SK-N-DZ (cell line): ENCODE results near the gene DHX15.

Experiments
- DNase-seq: peaks from one replicate; pipeline ENCODE4 v3.0.0-alpha.2; 2015; ENCODE audit warnings: low spot score
- small RNA-seq, 2 experiments: library from RNA; depleted of rRNA; stranded (forward); fragments of <200 nt; gene quantifications; one replicate each; pipeline ENCODE3, GENCODE V24; 2014

Gene DHX15

DNA sequence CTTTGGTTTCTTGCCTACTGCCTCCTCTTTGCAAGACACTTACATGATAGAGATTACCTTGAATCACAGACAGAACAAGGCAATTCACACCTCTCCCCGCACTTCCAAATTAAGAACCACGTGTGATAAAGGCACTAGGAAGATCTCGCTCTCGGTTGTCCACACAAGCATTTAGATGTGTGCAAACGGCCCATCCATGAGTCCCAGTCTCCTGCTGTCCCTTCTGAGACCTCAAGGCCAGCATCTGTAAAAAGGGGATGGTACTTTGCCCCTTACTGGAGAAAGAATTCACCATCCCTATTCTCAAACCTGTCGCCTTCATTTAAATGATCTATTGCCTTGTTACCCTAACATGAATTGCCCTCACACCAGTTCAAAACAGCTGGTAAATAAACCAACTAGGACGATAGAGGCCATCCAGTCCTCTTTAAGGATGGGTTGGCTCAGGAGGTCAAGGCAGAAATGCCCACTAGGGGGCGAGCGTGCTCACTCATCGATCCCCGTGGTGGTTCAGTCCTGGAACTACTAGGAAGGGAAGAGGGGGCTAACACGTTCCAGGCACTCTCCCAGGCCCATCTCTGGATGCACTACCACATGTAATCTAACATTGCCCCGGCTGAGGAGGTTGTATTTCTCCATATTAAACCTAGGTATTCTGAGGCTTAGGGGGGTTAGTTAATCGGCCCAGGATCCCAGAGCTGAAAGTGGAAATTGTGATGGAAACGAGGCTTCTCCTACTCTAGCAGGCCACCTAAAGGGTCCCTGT, 95.8 kb downstream of the DHX15 start:
- peak; percentile 58 for DNase-seq

DNA sequence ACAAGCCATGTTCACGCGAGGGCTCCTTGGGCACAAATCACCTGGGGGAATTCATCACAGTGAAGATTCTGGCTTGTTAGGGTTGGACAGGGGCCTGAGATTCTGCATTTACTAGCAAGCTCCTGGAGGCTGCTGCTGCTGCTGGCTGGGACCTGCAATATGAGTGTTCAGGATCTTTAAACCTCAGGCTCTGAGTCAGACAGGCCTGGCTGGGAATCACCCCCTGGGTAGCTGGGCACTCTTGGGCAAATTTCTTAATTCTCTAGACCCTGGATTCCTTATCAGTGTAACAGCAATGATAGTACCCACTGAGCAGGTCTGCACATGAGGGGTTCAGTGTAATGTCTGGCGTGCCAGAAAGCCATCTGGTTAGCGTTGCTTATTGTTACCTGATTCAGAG, 101.5 kb downstream of the DHX15 start:
- DNase-seq, result no peak

DNA sequence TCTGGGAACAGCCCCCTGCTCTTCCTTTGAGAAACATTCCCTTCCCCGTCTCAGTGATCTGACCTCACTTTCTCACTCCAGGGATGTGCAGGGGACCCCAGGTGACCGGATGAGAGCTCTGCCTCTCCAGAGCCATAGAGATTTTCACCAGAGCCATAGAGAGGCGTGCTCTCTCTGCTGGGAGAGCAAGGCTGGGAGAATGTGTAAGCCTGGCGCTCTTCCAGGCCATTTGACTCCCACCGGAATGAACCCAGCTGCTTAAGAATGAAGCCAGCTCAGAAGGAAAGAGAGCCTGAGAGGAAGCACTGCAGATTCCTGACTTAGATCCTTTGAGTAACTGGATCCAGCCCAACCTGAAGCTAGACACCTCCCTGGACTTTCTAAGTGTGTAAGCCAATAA, 106.4 kb downstream of the DHX15 start:
- peak; percentile 15 for DNase-seq

Small RNA genes within 50 kb of the gene (small RNA-seq; reads per million reads assigned to genes)
- gene MIR573, result 0 to 0.66 reads per million in 2 experiments
- 0 to 0.04 reads per million in 2 experiments for gene RN7SL16P
